ENCODE data around the gene C3AR1.

GRCh38 chr12:8099235-8099634, 33.1 kb upstream of the C3AR1 start:
- TF ChIP-seq CTCF (IDR thresholded peaks at IDR 0.05) (no peak), POLR2AphosphoS5 (IDR thresholded peaks at IDR 0.05) (no peak)
